Heart left ventricle (tissue), 16 donors: ENCODE results near the gene KCNJ5. TPM values are rescaled to one million over a fixed set of nuclear protein-coding genes. Genes with fewer than 3 reads are reported as not detected.

ENCODE experiments used
- ATAC-seq, 4 donors: fragments of 200-7000 bp; cut with Tn5 transposase; one replicate each; pipeline ENCODE4 v1.9.1; 2020 to 2022; ENCODE audit warnings: moderate library complexity in 4 of 4, mild to moderate bottlenecking in 3 of 4, moderate number of reproducible peaks in 1 of 4
- DNase-seq, 5 donors: peaks; one replicate each; pipeline ENCODE4 v3.0.0-alpha.2; 2020
- H3K27ac ChIP-seq, 12 donors: fragments of 200-600 bp; sonication (generic) in 4 of 12; one replicate each; pipeline versions ENCODE4 v1.5.0 to v1.8.0; 2016 to 2022; ENCODE audit warnings: mild to moderate bottlenecking in 2 of 12
- H3K27me3 ChIP-seq, 9 donors: fragments of 200-600 bp; sonication (generic) in 2 of 9; one replicate each; pipeline versions ENCODE4 v1.5.1 to v1.8.0; 2016 to 2022; ENCODE audit warnings: mild to moderate bottlenecking in 3 of 9
- H3K36me3 ChIP-seq, 9 donors: fragments of 200-600 bp; sonication (generic) in 2 of 9; one replicate each; pipeline versions ENCODE4 v1.5.0 to v1.8.0; 2018 to 2022; ENCODE audit warnings: mild to moderate bottlenecking in 2 of 9
- H3K4me1 ChIP-seq, 12 donors: fragments of 200-600 bp; sonication (generic) in 4 of 12; one replicate each; pipeline versions ENCODE4 v1.5.0 to v1.8.0; 2016 to 2022; ENCODE audit warnings: mild to moderate bottlenecking in 3 of 12
- H3K4me3 ChIP-seq, 12 donors: fragments of 200-600 bp; sonication (generic) in 4 of 12; one replicate each; pipeline versions ENCODE4 v1.5.0 to v1.8.0; 2017 to 2022; ENCODE audit warnings: mild to moderate bottlenecking in 9 of 12, moderate library complexity in 4 of 12
- H3K9me3 ChIP-seq, 12 donors: fragments of 200-600 bp; sonication (generic) in 4 of 12; one replicate each; pipeline versions ENCODE4 v1.5.0 to v1.8.0; 2016 to 2022; ENCODE audit warnings: mild to moderate bottlenecking in 1 of 12
- POLR2A ChIP-seq, 2 donors: fragments of 450-650 bp; IDR thresholded peaks; one replicate each; pipeline ENCODE4 v1.6.1; 2017; ENCODE audit warnings: antibody characterized with exemption in 2 of 2, mild to moderate bottlenecking in 2 of 2, moderate library complexity in 2 of 2
- WGBS, 4 donors: extraction: QIAGEN DNeasy Blood & Tissue Kit in 2 of 4; methylation state at CpG; one replicate each; pipeline versions ENCODE4 v1.1.5 to v1.1.7; 2013 to 2018; 5-methylcytosine and 5-hydroxymethylcytosine counted together
- intact Hi-C, 10 donors: fragments of 100-400 bp; cut with DNase I; formaldehyde crosslinking; loops; one replicate each; pipeline versions ENCODE4 v1.11.1 to v1.14.2; 2022
- polyA plus RNA-seq, 2 donors: library from polyadenylated mRNA; stranded (reverse); fragments of 200-250 nt; gene quantifications; one replicate each; pipeline ENCODE4 v1.2.3, GENCODE V29; 2013
- total RNA-seq, 9 donors: library from RNA; depleted of rRNA in 2 of 9; stranded (reverse); fragments of >200 nt in 2 of 9; fragmentation: NEBNext Ultra II Directional in 3 of 9; extraction: Animal tissue kit (Norgen Biotek cat#: 25700) in 3 of 9; gene quantifications; one replicate each; pipeline versions ENCODE4 v1.1.0 to v1.2.4, GENCODE V29; 2016 to 2023
- TF ChIP-seq, protein P1 (sequence below), 12 donors: fragments of 200-600 bp; sonication (generic) in 4 of 12; IDR thresholded peaks; one replicate each; pipeline versions ENCODE4 v1.5.0 to v1.8.0; 2018 to 2022; ENCODE audit warnings: antibody characterized with exemption in 12 of 12, mild to moderate bottlenecking in 5 of 12
- donor health status: ischemic (EF 13 %, LVEDD 7.1; RV severe dilation, severe dysfunction).
- donor health status: healthy with polysubstance abuse.
- donor health status: DM: no; HTN: yes; CAD: no.
- donor health status: DM: no; HTN: no; CAD: no.
- donor health status: ischemic (EF 25% LVEDD 6.9; RV normal size, moderate dysfunction).
- donor health status: ischemic (EF 25% LVEDD 5.7; RV mildly dilated, moderate dysfunction).
- donor health status: healthy.
- donor health status: DM: yes; HTN: yes; CAD: no.
- donor health status: ischemic (EF 35%, LVEDD 5.7; RV mildly dilated, moderate dysfunction).
- donor health status: nonischemic (EF 11% LVEDD 7.7; RV severe dilation, severe dysfunction).
- donor health status: DM: yes; HTN: yes; CAD: no.
- donor health status: PGD.
- donor health status: ischemic (EF 29% LVEDD 5.4; RV normal size, mild dysfunction).
- donor health status: nonischemic (EF 23%, LVEDD 6.1; RV moderate dilation, normal function).

The KCNJ5 gene
- total and polyA plus RNA-seq, 11 donors, result 1.4 to 29.4 (median 6.0) TPM

DNA sequence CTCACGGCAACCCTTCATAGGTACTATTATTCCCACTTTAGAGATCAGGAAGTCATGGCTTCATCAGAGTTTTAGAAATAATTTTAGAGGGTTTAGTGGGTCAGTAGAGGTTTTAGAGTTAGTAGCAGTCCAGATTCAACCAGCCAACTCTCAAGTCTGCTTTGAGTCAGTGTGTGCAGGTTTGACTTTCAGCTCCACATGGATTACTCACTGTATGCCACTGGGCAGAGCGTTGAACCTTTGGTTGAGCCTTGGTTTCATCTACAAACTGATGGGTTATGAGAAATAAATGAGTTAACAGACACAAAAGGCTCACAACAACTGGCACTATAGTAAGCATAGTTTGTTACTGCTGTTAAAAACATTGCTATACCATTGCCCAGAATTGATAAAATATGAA is 70.5 kb downstream of the KCNJ5 start:
- WGBS, 4 donors, result 92 to 98% (median 97%) methylated on average over 2 of the region's 2 CpGs
- DNase-seq, result no peak
- no peaks in the 10 kb centered on the region for H3K36me3 ChIP-seq
- no peak for TF ChIP-seq POLR2A (IDR thresholded peaks at IDR 0.05)
- TF ChIP-seq, protein P1, sequence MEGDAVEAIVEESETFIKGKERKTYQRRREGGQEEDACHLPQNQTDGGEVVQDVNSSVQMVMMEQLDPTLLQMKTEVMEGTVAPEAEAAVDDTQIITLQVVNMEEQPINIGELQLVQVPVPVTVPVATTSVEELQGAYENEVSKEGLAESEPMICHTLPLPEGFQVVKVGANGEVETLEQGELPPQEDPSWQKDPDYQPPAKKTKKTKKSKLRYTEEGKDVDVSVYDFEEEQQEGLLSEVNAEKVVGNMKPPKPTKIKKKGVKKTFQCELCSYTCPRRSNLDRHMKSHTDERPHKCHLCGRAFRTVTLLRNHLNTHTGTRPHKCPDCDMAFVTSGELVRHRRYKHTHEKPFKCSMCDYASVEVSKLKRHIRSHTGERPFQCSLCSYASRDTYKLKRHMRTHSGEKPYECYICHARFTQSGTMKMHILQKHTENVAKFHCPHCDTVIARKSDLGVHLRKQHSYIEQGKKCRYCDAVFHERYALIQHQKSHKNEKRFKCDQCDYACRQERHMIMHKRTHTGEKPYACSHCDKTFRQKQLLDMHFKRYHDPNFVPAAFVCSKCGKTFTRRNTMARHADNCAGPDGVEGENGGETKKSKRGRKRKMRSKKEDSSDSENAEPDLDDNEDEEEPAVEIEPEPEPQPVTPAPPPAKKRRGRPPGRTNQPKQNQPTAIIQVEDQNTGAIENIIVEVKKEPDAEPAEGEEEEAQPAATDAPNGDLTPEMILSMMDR (IDR thresholded peaks at IDR 0.05), result no peak
- peaks cover 0 to 13% (median 0%) of the 10 kb centered on the region in 12 donors for H3K4me1 ChIP-seq
- no peak overlapping the region for H3K4me3 ChIP-seq
- intact Hi-C loops, result loop anchor here in 1 of 10 donors (2.0 kb wide), 1 partner anchor 83 kb away; no protein-coding TSS in a partner anchor
- H3K27ac ChIP-seq, result no peak overlapping the region
- H3K27me3 ChIP-seq, result peaks cover 0 to 8% (median 0%) of the 10 kb centered on the region in 9 donors
- no peak for ATAC-seq
- H3K9me3 ChIP-seq, result no peaks in the 10 kb centered on the region

- 86 to 93% (median 88%) methylated on average over 5 of the region's 5 CpGs for WGBS, 4 donors
- H3K4me3 ChIP-seq, result no peak overlapping the region
- ATAC-seq (no peak), DNase-seq (no peak)
- H3K27ac ChIP-seq, result no peak overlapping the region
- no peaks in the 10 kb centered on the region for H3K36me3 ChIP-seq
- no peaks in the 10 kb centered on the region for H3K27me3 ChIP-seq
- H3K9me3 ChIP-seq, result no peaks in the 10 kb centered on the region
- intact Hi-C loops, result no loop called here
- TF ChIP-seq, protein P1 (IDR thresholded peaks at IDR 0.05), result no peak
- TF ChIP-seq POLR2A (IDR thresholded peaks at IDR 0.05), result no peak
- H3K4me1 ChIP-seq, result peaks cover 0 to 13% (median 0%) of the 10 kb centered on the region in 12 donors
Observed at GRCh38 chr11:128962896-128963295, 71.7 kb downstream of the KCNJ5 start.

DNA sequence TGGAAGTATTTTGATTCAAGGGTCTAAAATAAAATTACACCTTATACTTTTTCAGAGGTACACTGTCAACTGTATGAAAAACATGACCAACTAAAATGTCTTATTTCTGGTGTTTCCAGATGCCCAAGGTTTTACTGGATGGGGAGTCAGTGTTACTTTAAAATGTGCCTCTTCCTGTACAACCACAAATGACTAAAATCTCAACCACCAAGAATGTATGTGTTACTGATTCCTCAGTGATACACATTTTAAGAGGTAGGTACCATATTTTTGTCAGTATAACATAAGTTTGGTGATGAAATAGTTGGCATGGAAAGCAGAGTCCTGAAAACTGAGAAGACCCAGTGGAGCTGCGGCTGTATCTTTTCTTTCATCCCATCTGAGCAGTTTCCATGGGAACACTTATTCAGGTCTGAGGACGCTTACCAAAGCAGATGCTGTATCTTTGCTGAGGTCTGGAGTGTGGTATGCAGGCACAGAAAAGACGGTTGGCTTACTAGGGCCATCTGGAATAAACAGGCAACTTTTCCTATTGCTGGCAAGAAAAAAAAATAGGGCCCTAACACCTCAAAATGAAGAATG is 72.7 kb downstream of the KCNJ5 start:
- ATAC-seq (no peak), DNase-seq (no peak)
- 87 to 93% (median 89%) methylated on average over 3 of the region's 3 CpGs for WGBS, 4 donors
- Histone ChIP-seq H3K4me3 (no peak overlapping the region), H3K36me3 (peaks cover 0 to 4% (median 1%) of the 10 kb centered on the region in 9 donors), H3K27ac (no peak overlapping the region), H3K9me3 (no peaks in the 10 kb centered on the region), H3K4me1 (peaks cover 0 to 13% (median 0%) of the 10 kb centered on the region in 12 donors), H3K27me3 (no peaks in the 10 kb centered on the region)
- no peak for TF ChIP-seq POLR2A (IDR thresholded peaks at IDR 0.05)
- TF ChIP-seq, protein P1 (IDR thresholded peaks at IDR 0.05), result no peak
- intact Hi-C loops, result no loop called here

DNA sequence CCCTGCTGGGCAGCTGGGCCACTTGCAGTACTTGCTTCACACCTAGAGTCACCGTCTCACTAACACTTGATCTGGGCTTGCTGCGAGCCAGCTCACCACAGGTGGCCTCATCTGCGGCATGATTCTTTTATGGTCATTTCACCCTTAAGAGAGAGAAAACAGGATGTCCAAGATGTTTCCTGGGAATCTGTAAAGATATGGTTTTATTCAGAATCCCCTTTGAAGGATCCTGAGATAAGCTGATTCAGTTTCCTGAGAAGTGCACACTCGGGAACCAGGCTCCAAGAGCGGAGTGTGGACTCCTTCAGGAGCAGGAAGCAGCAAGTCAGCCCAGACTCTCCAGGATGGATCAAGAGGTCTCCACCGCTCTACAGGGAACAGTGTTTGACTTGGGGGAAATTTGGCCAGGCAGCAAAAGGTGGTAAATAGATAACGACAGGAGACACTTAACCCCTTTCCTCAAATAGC is 73.3 kb downstream of the KCNJ5 start:
- ATAC-seq (no peak), DNase-seq (no peak)
- H3K9me3 ChIP-seq, result no peaks in the 10 kb centered on the region
- peaks cover 0 to 9% (median 7%) of the 10 kb centered on the region in 9 donors for H3K36me3 ChIP-seq
- WGBS, 4 donors, result 63 to 82% (median 66%) methylated on average over 7 of the region's 7 CpGs
- intact Hi-C loops, result no loop called here
- no peaks in the 10 kb centered on the region for H3K27me3 ChIP-seq
- no peak overlapping the region for H3K27ac ChIP-seq
- peaks cover 0 to 13% (median 0%) of the 10 kb centered on the region in 12 donors for H3K4me1 ChIP-seq
- no peak for TF ChIP-seq POLR2A (IDR thresholded peaks at IDR 0.05)
- TF ChIP-seq, protein P1 (IDR thresholded peaks at IDR 0.05), result no peak
- no peak overlapping the region for H3K4me3 ChIP-seq
